Progenitor cell of endocrine pancreas (in vitro differentiated cells): ENCODE results near the gene TMEM81. TPM values are rescaled to one million over a fixed set of nuclear protein-coding genes. Genes with fewer than 3 reads are reported as not detected.

Source experiments
- DNase-seq: peaks from one replicate; pipeline ENCODE4 v3.0.0; 2021; ENCODE audit warnings: low spot score; ENCODE audit not compliant: unreplicated experiment
- H3K27ac Mint-ChIP-seq: 2 replicates; pipeline ENCODE4 v1.8.0; 2021; ENCODE audit warnings: mild to moderate bottlenecking, moderate library complexity, mixed read lengths
- H3K27me3 Mint-ChIP-seq: 2 replicates; pipeline ENCODE4 v1.8.0; 2021; ENCODE audit warnings: mixed read lengths
- H3K36me3 Mint-ChIP-seq: 2 replicates; pipeline ENCODE4 v1.8.0; 2022; ENCODE audit warnings: mixed read lengths; ENCODE audit not compliant: insufficient read depth
- H3K4me1 Mint-ChIP-seq: 2 replicates; pipeline ENCODE4 v1.8.0; 2021; ENCODE audit warnings: low read depth, mixed read lengths
- H3K4me3 Mint-ChIP-seq: 2 replicates; pipeline ENCODE4 v1.8.0; 2021; ENCODE audit warnings: low read depth, mild to moderate bottlenecking, moderate library complexity, mixed read lengths
- H3K9me3 Mint-ChIP-seq: 2 replicates; pipeline ENCODE4 v1.8.0; 2021; ENCODE audit warnings: low read depth, mixed read lengths
- CTCF ChIP-seq: fragments of 200-600 bp; sonication (generic); IDR thresholded peaks from one replicate; pipeline ENCODE4 v1.5.0; 2021; ENCODE audit warnings: antibody characterized with exemption, mild to moderate bottlenecking; ENCODE audit not compliant: unreplicated experiment
- total RNA-seq: library from RNA; stranded (reverse); gene quantifications from 2 replicates; pipeline ENCODE4 v1.2.1, GENCODE V29; 2021

Gene TMEM81
- total RNA-seq, 1 donor from 2014 or later: 5.1 TPM

DNA sequence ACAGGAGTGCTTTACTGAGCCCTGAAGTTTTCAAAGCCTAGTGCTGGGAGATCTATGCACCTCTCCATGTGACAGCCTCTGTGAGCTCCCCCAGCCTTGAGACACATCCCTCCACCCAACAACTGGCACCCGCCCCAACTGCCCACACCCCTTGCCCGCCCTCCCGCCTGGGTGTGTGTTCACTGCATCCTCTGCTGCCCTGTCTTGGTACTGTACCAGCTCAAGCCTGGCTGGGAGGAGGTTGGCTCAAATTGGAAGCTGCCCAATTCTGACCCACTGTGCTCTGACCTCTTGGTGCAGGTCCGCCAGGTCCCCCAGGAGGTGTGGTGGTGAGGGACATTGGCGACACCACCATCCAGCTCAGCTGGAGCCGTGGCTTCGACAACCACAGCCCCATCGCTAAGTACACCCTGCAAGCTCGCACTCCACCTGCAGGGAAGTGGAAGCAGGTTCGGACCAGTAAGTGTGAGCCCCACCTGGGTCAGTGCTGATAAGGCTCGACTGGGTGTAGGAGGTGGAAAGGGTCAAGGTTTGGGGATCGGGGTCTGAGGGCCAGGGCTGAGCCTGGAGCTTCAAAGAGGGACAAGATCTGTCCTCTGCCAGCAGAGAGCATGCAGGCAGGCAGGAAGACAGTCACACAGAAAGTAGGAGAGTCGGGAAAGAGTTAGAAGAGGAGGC lies 18.0 kb downstream of the TMEM81 start:
- Mint-ChIP-seq H3K36me3 (no peaks in the 10 kb centered on the region), H3K9me3 (no peaks in the 10 kb centered on the region), H3K4me3 (no peak overlapping the region), H3K4me1 (no peaks in the 10 kb centered on the region), H3K27ac (no peak overlapping the region), H3K27me3 (no peaks in the 10 kb centered on the region)
- no peak for DNase-seq
- no peak for TF ChIP-seq CTCF

- no peaks in the 10 kb centered on the region for H3K27me3 Mint-ChIP-seq
- H3K9me3 Mint-ChIP-seq: no peaks in the 10 kb centered on the region
- no peak for DNase-seq
- no peak for TF ChIP-seq CTCF
- H3K27ac Mint-ChIP-seq: no peak overlapping the region
- no peaks in the 10 kb centered on the region for H3K36me3 Mint-ChIP-seq
- H3K4me3 Mint-ChIP-seq: no peak overlapping the region
- no peaks in the 10 kb centered on the region for H3K4me1 Mint-ChIP-seq
Measured at GRCh38 chr1:205065666-205066065, 18.6 kb downstream of the TMEM81 start.

DNA sequence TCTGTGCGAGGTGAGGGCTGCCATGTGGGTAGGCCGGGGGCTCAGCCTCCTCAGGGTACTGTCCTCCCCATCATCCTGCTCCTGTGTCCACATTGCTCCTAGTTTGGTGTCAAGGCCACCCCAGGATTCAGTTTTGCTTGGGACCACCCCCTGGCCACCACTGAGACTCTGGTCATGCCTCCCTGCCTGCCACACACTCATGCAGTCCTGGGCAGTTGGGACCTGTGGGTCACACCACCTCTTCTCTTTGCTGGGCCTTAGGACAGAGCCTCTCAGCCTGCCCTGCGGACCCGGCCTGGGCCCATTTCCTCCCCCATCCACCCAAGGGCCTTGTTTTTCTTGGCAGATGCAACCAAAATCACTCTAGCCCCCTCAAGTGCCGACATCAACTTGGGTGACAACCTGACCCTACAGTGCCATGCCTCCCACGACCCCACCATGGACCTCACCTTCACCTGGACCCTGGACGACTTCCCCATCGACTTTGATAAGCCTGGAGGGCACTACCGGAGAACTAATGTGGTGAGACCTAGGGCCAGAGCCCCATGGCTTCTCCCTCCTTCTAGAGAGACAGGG lies 19.4 kb downstream of the TMEM81 start:
- Mint-ChIP-seq H3K4me1 (no peaks in the 10 kb centered on the region), H3K36me3 (no peaks in the 10 kb centered on the region), H3K4me3 (no peak overlapping the region), H3K9me3 (no peaks in the 10 kb centered on the region), H3K27me3 (no peaks in the 10 kb centered on the region), H3K27ac (no peak overlapping the region)
- no peak for TF ChIP-seq CTCF
- no peak for DNase-seq

DNA sequence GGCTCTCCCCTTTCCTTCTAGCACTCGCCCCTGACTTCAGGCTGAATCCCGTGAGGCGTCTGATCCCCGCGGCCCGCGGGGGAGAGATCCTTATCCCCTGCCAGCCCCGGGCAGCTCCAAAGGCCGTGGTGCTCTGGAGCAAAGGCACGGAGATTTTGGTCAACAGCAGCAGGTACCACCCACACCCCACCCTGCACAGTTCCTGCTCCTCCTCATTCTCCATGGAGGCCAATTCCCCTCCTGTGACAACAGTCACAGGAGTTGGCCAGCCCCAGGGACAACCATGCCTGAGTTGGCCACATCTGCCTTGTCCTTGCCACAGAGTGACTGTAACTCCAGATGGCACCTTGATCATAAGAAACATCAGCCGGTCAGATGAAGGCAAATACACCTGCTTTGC lies 20.0 kb downstream of the TMEM81 start:
- no peaks in the 10 kb centered on the region for H3K36me3 Mint-ChIP-seq
- no peaks in the 10 kb centered on the region for H3K27me3 Mint-ChIP-seq
- H3K4me3 Mint-ChIP-seq: no peak overlapping the region
- no peak for DNase-seq
- no peaks in the 10 kb centered on the region for H3K4me1 Mint-ChIP-seq
- H3K27ac Mint-ChIP-seq: no peak overlapping the region
- H3K9me3 Mint-ChIP-seq: no peaks in the 10 kb centered on the region
- TF ChIP-seq CTCF: no peak

DNA sequence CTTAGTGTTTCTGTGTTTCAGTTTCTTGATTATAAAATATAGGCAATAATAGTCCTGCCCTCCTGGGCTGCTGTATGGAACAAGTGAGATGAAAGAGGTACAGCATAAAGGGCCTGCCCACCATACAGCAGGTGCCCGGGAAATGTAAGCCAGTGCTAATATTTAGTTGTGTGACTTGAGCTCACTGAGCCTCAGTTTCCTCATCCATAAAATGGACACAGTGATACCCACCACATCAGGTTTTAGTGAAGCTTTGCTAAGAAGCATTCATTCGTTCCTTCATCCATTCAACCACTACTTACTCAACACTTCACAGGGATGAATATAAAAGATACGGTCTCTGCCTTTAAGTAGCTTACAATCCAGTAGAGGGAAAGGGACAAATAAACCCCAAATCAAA lies 21.4 kb downstream of the TMEM81 start:
- H3K27me3 Mint-ChIP-seq: no peaks in the 10 kb centered on the region
- H3K4me1 Mint-ChIP-seq: no peaks in the 10 kb centered on the region
- no peak for TF ChIP-seq CTCF
- DNase-seq: no peak
- no peaks in the 10 kb centered on the region for H3K9me3 Mint-ChIP-seq
- no peak overlapping the region for H3K4me3 Mint-ChIP-seq
- no peak overlapping the region for H3K27ac Mint-ChIP-seq
- no peaks in the 10 kb centered on the region for H3K36me3 Mint-ChIP-seq
